GM19099 (cell line): ENCODE measurements around the gene ABCF1.

Experiments used
- POLR2A ChIP-seq: IDR thresholded peaks from 3 replicates; pipeline ENCODE4 v1.6.1; 2011; ENCODE audit warnings: low read depth; ENCODE audit not compliant: insufficient read length; ENCODE audit errors: extremely low read depth

Gene ABCF1

GRCh38 chr6:30589754-30590358 lies 18.6 kb downstream of the ABCF1 start:
- no peak for TF ChIP-seq POLR2A

- no peak for TF ChIP-seq POLR2A
These were observed 19.3 kb downstream of the ABCF1 start for GRCh38 chr6:30590509-30590908.

- TF ChIP-seq POLR2A: no peak
These were observed 19.8 kb downstream of the ABCF1 start for GRCh38 chr6:30591008-30591407.

- no peak for TF ChIP-seq POLR2A
These were observed 21.0 kb downstream of the ABCF1 start for GRCh38 chr6:30592287-30592686.

GRCh38 chr6:30597315-30598144 lies 26.3 kb downstream of the ABCF1 start:
- TF ChIP-seq POLR2A: peak; percentile 30

GRCh38 chr6:30598912-30599624 lies 27.8 kb downstream of the ABCF1 start:
- no peak for TF ChIP-seq POLR2A

GRCh38 chr6:30599625-30600324 lies 28.5 kb downstream of the ABCF1 start:
- no peak for TF ChIP-seq POLR2A

- peak; percentile 20 for TF ChIP-seq POLR2A
These were observed 29.3 kb downstream of the ABCF1 start for GRCh38 chr6:30600451-30600961.

- TF ChIP-seq POLR2A: no peak
These were observed 30.2 kb downstream of the ABCF1 start for GRCh38 chr6:30601436-30601814.

- no peak for TF ChIP-seq POLR2A
These were observed 30.8 kb downstream of the ABCF1 start for GRCh38 chr6:30601815-30602641.

- TF ChIP-seq POLR2A: no peak
These were observed 32.7 kb downstream of the ABCF1 start for GRCh38 chr6:30603961-30604360.

GRCh38 chr6:30610065-30610464 lies 38.8 kb downstream of the ABCF1 start:
- TF ChIP-seq POLR2A: peak; percentile 20

GRCh38 chr6:30611150-30611855 lies 40.1 kb downstream of the ABCF1 start:
- no peak for TF ChIP-seq POLR2A

- no peak for TF ChIP-seq POLR2A
These were observed 40.6 kb downstream of the ABCF1 start for GRCh38 chr6:30611856-30612194.

GRCh38 chr6:30612213-30612612 lies 41.0 kb downstream of the ABCF1 start:
- no peak for TF ChIP-seq POLR2A
